Left hindlimb (tissue), 1 donor: ENCODE data around the gene CCDC178.
A peak's percentile ranks its signal among the peaks of the same experiment; 100 is the strongest.
"Not testable (repeated sequence)": the region's sequence is repeated elsewhere in the genome, so short reads cannot be mapped to it uniquely, and the experiment has no call there.

Experiments used
- DNase-seq: peaks from one replicate; pipeline ENCODE4 v3.0.0-alpha.2; 2018

CCDC178 gene

GRCh38 chr18:33355756-33356155 lies 84.8 kb downstream of the CCDC178 start:
- no peak for DNase-seq

DNA sequence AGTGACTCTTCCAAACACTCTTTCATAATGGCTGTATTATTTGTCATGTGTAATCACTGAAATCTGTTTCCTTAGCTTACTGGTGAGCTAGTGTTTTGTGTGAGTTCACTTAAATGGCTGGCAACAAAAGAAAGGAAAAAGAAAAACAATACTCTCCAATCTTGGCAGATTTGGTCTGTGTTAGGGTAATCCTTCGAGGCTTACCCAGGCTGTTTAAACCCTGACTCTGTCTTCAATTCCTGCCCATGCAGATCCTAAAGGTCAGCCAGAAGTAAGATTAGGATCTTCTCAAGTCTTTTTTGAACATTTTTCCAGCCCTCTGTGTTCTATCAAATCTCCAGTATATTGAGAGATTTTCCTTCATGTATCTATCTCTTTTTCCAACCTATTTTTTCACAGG lies 85.3 kb downstream of the CCDC178 start:
- DNase-seq = no peak

DNA sequence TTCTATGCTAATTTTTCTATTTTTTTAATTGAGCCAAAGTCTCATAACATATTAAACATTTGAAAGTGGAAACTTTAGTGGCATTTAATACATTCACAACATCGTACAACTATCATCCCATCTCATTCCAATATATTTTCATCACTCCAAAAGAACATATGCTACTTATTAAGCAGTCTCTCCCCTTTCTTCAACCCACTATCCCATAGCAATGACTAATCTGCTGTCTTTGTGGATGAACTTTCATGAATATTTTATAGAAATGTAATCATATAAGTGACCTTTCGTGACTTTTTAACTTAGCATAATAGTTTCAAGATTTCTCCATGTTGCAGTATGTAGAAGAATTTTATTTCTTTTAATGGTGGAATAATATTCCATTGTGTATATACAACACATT lies 90.3 kb downstream of the CCDC178 start:
- DNase-seq = no peak

DNA sequence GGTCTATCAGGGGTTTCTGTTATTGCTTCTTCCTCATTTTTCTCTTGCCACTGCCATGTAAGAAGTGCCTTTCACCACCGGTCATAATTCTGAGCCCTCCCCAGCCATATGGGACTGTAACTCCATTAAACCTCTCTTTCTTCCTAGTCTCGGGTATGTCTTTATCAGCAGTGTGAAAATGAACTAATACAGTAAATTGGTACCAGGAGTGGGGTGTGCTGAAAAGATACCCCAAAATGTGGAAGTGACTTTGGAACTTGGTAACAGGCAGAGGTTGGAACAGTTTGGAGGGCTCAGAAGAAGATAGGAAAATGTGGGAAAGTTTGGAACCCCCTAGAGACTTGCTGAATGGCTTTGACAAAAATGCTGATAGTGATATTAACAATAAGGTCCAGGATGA lies 100.8 kb downstream of the CCDC178 start:
- DNase-seq = not testable (repeated sequence)

DNA sequence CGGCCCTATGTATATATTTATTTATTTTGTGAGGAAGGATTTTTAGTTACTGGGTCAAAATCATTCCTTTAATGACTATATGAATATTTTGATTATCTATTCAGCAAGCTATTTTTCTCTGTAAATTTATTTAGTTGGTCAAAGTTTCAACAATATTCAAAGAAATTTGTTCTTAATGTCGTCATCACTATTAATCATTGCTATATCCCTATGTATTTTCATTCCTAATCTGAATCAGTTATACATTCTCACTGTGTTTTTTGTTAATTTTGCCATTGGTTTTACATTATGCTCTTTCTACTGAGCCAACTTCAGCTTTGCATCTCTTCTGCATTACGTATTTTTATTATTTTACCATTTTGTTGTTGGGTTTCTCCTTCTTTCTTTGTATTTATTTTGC lies 105.7 kb downstream of the CCDC178 start:
- DNase-seq = no peak

DNA sequence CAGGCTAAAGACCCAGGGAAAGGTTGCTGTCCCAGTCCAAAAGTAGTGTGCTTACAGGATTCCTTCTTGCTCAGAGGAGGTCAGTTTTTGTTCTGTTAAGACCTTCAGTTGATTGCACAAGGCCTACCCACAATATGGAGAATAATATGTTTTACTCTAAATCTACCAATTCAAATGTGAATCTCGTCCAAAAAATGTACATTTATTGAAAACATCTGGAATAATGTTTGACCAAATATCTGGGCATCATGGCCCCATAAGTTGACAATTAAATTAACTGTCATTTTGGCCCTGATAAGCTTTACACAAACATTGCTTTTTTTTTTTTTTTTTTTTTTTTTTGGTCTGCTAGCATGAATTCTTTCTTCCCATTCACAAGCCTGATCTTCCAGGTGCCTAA lies 109.8 kb downstream of the CCDC178 start:
- no peak for DNase-seq

- DNase-seq = no peak
Measured at GRCh38 chr18:33326975-33327374, 113.5 kb downstream of the CCDC178 start.

DNA sequence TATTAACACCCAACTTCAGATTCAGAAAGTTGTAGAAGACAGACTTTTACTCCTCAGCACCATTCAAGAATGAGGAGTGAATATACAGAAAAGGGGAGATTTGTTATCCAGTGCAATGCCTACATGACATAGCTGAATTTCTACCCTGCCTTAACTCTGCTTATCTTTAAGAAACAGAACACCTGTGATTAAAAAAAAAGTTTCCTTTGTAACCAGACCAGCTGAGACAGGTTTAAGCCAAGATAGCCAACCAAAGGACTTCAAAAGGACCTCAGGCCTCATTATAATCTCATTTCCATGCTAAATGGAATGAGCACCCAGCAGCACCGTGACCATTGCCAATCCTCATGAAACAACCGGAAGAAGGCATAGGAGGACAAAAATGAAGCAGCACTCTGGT lies 122.9 kb downstream of the CCDC178 start:
- DNase-seq = no peak

DNA sequence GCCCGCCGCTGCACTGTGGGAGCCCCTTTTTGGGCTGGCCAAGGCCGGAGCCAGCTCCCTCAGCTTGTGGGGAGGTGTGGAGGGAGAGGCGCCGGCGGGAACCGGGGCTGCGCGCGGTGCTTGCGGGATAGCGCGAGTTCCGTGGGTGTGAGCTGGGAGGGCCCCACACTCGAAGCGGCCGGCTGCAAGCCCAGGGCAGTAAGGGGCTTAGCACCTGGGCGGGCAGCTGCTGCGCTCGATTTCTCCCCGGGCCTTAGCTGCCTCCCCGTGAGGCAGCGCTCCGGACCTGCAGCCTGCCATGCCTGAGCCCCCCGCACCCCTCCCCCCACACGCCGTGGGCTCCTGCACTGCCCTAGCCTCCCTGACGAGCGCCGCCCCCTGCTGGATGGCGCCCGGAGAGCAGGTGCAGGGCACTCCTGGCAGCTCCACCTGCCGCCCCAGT lies 124.4 kb downstream of the CCDC178 start:
- DNase-seq = no peak

- DNase-seq = no peak
Measured at GRCh38 chr18:33307520-33307919, 133.0 kb downstream of the CCDC178 start.

- no peak for DNase-seq
Measured at GRCh38 chr18:33304277-33304676, 136.2 kb downstream of the CCDC178 start.

- DNase-seq = no peak
Measured at GRCh38 chr18:33291539-33291938, 149.0 kb downstream of the CCDC178 start.

GRCh38 chr18:33288082-33288716 lies 152.3 kb downstream of the CCDC178 start:
- DNase-seq = no peak

DNA sequence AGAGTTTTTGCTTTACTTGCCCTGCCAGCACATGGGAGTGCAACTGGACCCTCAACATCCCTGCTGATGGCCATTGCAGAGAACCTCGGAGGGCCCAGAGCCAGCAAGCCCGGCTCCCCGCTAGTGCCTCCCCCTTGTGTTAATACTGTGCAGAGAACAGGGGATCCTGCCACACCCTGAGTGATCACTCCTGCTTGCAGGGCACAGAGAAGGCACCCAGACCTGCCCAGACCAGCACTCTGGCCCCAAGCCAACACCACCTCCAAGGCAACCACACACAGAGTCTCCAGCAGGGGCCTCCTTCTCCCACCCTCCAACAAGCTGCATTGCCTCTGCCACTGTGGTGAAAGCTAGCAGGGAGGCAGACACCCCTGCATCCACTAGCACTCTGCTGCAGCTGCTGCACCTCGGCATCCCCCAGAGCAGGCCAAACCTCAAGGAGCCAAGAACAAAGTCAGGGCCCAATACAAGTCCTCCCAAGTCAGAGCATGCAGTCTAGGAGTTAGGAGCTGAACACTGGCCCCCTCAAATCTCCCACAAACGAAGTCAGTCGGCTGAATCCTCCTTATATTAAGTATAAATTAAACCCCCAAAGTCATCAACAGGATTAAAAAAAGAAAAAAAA lies 157.7 kb downstream of the CCDC178 start:
- no peak for DNase-seq

DNA sequence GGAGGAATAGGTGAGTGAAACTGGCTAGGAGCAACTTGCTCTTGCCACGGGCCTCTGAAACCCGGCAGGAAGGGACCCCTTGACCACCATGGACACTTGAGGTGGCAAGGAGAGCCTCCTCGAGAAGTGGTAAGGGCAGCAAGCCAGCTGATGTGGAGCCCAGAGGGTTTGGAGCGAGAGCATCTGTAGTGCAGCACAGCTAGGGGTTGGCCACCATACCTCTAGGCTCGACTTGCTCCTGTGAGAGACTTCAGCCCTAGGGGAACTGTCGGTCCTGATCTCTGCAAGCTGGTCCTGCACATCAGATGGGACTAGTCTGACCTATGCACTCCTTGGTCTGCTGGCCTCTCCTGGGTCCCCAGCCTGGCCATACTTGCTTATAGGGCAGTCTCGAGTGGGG lies 158.4 kb downstream of the CCDC178 start:
- no peak for DNase-seq

- DNase-seq = no peak
Measured at GRCh38 chr18:33277431-33277830, 163.1 kb downstream of the CCDC178 start.

DNA sequence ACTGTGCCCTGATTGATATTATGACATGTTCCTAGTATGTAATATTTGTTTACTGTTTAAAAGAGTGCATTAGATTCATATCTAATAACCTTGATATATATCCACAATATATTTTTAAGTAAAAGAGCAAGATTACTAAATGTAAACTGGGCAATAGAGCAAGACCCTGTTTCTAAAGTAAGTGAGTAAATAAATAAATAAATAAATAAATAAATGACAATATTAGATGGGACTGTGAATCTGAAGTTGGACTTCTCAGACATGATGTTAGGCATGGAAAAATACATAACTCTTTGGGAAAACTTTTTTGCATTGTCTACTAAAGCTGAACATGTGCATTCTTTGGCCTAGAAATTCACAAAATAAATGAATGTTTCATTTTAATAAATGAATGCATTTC lies 164.7 kb downstream of the CCDC178 start:
- DNase-seq = no peak

DNA sequence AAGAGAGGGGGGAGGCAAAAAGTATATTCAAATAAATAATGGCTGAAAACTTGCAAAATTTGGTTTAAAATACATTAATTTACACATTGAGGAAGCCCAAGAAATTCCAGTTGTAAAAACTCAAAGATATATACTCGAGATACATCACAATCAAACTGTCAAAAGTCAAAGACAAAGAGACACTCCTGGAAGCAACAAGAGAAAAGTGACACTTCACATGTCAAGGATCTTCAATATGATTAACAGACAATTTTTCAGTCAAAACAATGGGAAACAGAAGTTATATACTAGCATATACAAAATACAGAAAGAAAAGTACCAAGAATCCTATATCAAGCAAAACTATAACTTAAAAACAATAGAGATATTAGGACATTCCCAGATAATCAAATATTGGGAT lies 170.2 kb downstream of the CCDC178 start:
- DNase-seq = no peak

- no peak for DNase-seq
Measured at GRCh38 chr18:33269223-33269622, 171.3 kb downstream of the CCDC178 start.

DNA sequence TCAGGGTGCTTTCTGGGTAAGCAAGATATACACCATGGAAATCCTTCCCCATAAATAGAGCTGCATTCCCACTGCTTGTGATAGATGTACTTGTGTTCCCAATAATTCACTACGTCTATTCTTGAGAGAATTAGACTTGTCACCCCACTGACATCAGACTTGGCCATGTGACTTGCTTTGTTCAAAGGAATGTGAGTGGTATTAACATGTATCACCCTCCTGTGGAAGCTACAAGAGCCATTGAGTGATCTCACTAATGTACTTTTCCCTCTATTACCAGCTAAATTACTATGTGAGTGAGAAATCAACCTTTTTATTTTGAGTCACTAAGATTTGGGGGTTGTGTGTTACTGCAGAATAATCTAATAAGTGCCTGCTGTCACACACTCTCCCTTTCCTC lies 176.0 kb downstream of the CCDC178 start:
- no peak for DNase-seq

- no peak for DNase-seq
Measured at GRCh38 chr18:33239298-33239697, 201.2 kb downstream of the CCDC178 start.

- no peak for DNase-seq
Measured at GRCh38 chr18:33232318-33232626, 208.2 kb downstream of the CCDC178 start.

- peak; percentile 71 for DNase-seq
Measured at GRCh38 chr18:33231474-33232317, 208.8 kb downstream of the CCDC178 start.

DNA sequence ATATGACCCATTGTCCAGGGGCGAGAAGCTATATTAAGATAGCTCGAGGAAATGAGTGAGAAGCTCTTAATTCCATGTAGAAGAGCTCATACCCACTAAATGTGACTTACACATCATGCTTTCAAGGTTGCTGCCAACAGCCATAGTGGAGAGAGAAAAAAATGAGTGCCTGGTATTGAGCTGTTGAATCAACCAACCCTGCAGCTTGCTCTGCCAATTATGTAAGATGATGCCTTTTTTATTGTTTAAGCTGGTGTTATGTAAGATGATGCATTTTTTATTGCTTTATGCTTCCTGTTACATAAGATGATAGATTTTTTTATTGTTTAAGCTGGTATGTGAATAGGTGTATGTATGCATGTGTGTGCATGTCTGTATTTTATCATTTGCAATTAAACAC lies 228.2 kb downstream of the CCDC178 start:
- DNase-seq = no peak
